Tibial artery (tissue), 4 donors: ENCODE measurements around the gene RAPGEF4.

Experiments used
- DNase-seq, 2 donors: peaks; one replicate each; pipeline ENCODE4 v3.0.0-alpha.2; 2019
- H3K27ac ChIP-seq, 2 donors: fragments of 200-600 bp; sonication (generic) in 1 of 2; 1 replicate in 1 of 2; 2 replicates in 1 of 2; pipeline ENCODE4 v1.5.1; 2018 to 2019; ENCODE audit warnings: mild to moderate bottlenecking in 1 of 2
- H3K27me3 ChIP-seq, 2 donors: fragments of 200-600 bp; sonication (generic) in 1 of 2; one replicate each; pipeline versions ENCODE4 v1.5.1 to v1.6.0; 2016 to 2019
- H3K36me3 ChIP-seq, 3 donors: fragments of 200-600 bp; sonication (generic) in 2 of 3; one replicate each; pipeline ENCODE4 v1.5.1; 2016 to 2019; ENCODE audit warnings: mild to moderate bottlenecking in 2 of 3
- H3K4me1 ChIP-seq, 4 donors: fragments of 200-600 bp; sonication (generic) in 2 of 4; 1 replicate in 3 of 4; 2 replicates in 1 of 4; pipeline ENCODE4 v1.5.1; 2016 to 2019
- H3K4me3 ChIP-seq, 2 donors: fragments of 200-600 bp; sonication (generic) in 1 of 2; 1 replicate in 1 of 2; 2 replicates in 1 of 2; pipeline ENCODE4 v1.5.1; 2018 to 2019; ENCODE audit warnings: mild to moderate bottlenecking in 2 of 2
- H3K9me3 ChIP-seq, 3 donors: fragments of 200-600 bp; sonication (generic) in 1 of 3; one replicate each; pipeline ENCODE4 v1.5.1; 2016 to 2019
- intact Hi-C: fragments of 100-400 bp; cut with DNase I; formaldehyde crosslinking; loops from one replicate; pipeline ENCODE4 v1.15.0; 2023; ENCODE audit warnings: low total_unique reads
- TF ChIP-seq, protein P1 (sequence below), 2 experiments: fragments of 200-600 bp in 1 of 2; fragments of 450-650 bp in 1 of 2; IDR thresholded peaks; one replicate each; pipeline ENCODE4 v1.5.1; 2017 to 2019; ENCODE audit warnings: antibody characterized with exemption in 2 of 2, mild to moderate bottlenecking in 1 of 2, moderate library complexity in 1 of 2

Gene RAPGEF4

DNA sequence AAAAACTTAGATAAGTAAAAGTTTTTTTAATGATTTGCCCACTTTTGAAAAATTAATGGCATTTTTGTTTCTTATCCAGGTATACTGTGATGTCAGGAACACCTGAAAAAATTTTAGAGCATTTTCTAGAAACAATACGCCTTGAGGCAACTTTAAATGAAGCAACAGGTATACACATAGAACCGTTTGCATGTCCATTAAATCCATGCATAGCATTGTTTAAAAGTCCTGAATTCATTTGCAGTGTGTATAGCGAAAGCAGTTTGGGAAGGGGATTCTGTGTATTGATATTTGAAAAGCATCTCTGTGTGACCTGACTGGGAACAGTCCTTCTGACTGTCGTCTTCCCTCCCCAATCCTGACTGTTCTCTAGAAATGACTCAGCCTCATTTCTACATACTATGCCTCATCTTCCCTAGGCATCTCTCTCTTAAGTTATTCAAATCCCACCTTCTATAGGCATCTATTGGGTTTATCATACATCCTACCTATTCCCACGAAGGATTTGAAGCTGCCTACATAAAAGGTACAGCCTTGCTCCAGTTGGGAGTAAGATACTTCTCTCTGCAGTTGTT is 260.8 kb downstream of the RAPGEF4 start:
- peaks cover 0 to 21% (median 10%) of the 10 kb centered on the region in 4 donors for H3K4me1 ChIP-seq
- intact Hi-C loops: no loop called here
- TF ChIP-seq, protein P1, sequence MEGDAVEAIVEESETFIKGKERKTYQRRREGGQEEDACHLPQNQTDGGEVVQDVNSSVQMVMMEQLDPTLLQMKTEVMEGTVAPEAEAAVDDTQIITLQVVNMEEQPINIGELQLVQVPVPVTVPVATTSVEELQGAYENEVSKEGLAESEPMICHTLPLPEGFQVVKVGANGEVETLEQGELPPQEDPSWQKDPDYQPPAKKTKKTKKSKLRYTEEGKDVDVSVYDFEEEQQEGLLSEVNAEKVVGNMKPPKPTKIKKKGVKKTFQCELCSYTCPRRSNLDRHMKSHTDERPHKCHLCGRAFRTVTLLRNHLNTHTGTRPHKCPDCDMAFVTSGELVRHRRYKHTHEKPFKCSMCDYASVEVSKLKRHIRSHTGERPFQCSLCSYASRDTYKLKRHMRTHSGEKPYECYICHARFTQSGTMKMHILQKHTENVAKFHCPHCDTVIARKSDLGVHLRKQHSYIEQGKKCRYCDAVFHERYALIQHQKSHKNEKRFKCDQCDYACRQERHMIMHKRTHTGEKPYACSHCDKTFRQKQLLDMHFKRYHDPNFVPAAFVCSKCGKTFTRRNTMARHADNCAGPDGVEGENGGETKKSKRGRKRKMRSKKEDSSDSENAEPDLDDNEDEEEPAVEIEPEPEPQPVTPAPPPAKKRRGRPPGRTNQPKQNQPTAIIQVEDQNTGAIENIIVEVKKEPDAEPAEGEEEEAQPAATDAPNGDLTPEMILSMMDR (IDR thresholded peaks at IDR 0.05): no peak
- H3K36me3 ChIP-seq: no peaks in the 10 kb centered on the region
- no peak for DNase-seq
- H3K27ac ChIP-seq: peak overlapping the region in 1 of 2 donors; percentile 10
- no peak overlapping the region for H3K4me3 ChIP-seq
- H3K27me3 ChIP-seq: no peaks in the 10 kb centered on the region
- H3K9me3 ChIP-seq: no peaks in the 10 kb centered on the region

DNA sequence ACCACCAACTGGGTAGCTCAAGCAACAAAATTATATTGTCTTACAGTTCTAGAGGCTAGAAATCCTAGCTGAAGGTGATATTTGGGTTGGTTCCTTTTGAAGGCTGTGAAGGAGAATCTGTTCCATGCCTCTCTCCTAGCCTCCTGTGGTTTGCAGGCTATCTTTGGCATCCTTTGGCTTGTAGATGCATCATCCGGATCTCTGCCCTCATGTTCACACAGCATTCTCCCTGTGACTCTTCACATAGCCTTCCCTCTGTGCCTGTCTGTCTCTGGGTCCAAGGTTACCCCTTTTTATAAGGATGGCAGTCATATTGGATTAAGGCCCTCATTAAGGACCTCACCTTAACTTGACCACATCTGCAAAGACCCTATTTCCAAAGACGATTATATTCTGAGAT is 261.4 kb downstream of the RAPGEF4 start:
- H3K4me1 ChIP-seq: peaks cover 0 to 22% (median 10%) of the 10 kb centered on the region in 4 donors
- intact Hi-C loops: no loop called here
- DNase-seq: no peak
- H3K36me3 ChIP-seq: no peaks in the 10 kb centered on the region
- H3K27me3 ChIP-seq: no peaks in the 10 kb centered on the region
- no peak overlapping the region for H3K4me3 ChIP-seq
- TF ChIP-seq, protein P1 (IDR thresholded peaks at IDR 0.05): no peak
- H3K27ac ChIP-seq: no peak overlapping the region
- no peaks in the 10 kb centered on the region for H3K9me3 ChIP-seq

DNA sequence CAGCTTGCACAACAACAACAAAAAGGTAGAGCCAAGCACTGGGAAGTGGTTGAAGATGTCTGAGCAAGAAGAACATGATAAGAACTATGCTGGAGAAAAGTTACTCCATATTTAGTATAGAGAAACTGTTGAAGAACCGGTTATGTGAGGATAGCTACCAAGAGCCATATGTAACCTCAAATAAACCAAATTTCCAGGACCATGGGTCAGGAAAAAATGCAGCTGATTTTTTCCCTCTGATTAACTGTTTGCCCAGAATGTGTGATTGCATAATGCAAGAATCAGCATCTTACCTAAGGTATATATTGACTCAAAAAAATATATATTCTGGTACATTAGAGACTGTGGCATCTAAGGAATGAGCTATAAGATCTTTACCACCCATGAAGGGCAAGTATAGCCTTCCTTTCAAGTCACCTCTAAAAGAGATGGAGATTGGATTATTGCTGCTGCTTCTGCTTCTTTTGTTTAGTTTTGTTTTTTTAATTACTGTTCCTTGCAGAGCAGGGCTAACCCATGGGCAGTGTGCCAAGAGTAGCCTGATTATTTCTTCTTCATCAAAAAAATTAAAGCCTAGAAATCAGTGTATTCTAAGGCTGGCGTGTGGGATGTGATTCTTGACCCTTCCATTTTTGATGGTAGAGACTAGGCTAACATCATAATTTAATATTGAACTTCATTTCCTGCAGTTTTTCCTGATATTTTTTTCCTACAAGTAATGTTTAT is 263.1 kb downstream of the RAPGEF4 start:
- TF ChIP-seq, protein P1 (IDR thresholded peaks at IDR 0.05): no peak
- no peaks in the 10 kb centered on the region for H3K27me3 ChIP-seq
- DNase-seq: no peak
- H3K4me3 ChIP-seq: no peak overlapping the region
- no peaks in the 10 kb centered on the region for H3K36me3 ChIP-seq
- no peak overlapping the region for H3K27ac ChIP-seq
- intact Hi-C loops: no loop called here
- H3K4me1 ChIP-seq: peaks cover 0 to 29% (median 10%) of the 10 kb centered on the region in 4 donors
- no peaks in the 10 kb centered on the region for H3K9me3 ChIP-seq

DNA sequence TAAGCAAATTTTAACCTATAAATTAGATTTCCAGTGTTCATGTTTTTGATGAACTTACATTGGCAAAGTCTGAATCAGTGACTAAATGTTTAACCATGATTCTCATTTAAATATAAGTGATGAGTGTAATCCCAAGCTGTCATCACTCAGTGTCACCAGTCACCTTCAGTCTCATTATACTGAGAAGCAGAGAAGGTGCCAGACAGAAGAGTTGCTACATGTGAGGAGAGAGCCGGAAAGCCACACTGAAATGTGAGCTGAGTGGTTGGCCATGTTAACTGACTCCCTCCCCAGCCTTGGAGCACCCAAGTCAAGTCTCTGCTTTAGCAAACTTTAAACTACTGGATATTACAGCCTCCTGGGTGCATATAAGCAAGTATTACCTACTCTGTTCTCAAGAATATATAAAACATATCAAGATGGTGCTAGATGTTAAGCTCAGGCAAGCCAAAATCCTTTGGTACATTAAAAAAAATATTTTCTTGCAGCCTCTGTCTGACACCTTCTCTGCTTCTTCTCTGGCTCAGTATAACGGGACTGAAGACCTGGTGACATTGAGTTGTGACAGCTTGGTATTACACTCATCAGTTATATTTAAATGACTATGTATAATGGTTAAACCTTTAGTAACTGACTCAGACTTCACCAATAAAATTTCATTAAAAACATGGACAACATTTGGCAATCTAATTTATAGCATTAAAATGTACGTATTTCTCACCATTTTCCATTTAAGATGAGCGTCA is 264.2 kb downstream of the RAPGEF4 start:
- intact Hi-C loops: no loop called here
- TF ChIP-seq, protein P1 (IDR thresholded peaks at IDR 0.05): no peak
- no peak overlapping the region for H3K4me3 ChIP-seq

DNA sequence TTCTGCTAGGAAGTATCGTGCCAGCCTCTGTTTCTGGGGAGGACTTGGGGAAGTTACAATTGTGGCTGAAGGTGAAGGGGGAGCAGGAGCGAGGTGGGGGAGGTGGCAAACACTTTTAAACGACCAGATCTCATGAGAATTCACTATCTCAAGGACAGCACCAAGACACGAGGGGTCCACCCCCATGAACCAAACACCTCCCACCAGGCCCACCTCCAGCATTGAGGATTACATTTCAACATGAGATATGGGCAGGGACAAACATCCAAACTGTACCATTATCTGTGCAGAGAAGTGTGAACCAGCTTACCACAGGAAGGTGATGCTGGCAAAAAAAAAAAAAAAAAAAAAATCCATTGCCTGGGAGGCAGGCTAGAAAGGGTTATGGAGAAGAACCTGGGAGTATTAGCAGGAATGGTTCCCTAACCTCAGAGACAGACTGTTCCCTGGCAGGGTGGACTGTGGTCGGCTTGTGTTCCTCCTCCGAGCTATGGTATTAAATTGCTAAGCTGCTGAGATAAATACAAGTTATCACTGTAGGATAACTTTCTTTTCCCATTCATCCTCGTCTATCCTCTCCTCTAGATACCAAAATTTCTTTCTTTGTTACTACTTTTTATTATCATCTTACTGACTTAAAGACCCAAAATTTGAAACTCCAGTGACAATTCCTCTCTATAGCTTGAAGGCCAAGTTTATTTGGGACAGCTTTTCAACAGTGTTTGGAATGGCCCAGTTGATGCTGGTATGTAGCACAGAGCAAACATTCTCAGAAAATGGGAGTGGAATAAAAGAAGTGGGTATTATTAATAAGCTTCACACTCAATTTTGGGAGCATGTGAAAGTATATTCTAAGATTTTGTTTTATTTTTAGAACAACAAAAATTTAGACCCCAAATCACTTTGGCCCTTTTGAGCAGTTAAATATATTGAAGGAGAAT is 266.3 kb downstream of the RAPGEF4 start:
- Histone ChIP-seq H3K4me3 (no peak overlapping the region), H3K9me3 (no peaks in the 10 kb centered on the region), H3K4me1 (peaks cover 0 to 11% (median 0%) of the 10 kb centered on the region in 4 donors), H3K36me3 (no peaks in the 10 kb centered on the region), H3K27me3 (no peaks in the 10 kb centered on the region), H3K27ac (peak overlapping the region in 1 of 2 donors; percentile 20)
- intact Hi-C loops: no loop called here
- DNase-seq: no peak
- TF ChIP-seq, protein P1 (IDR thresholded peaks at IDR 0.05): no peak

More for the DNA sequence above, 264.2 kb downstream of the RAPGEF4 start:
- Histone ChIP-seq H3K27me3 (no peaks in the 10 kb centered on the region), H3K27ac (no peak overlapping the region), H3K4me1 (peaks cover 0 to 29% (median 10%) of the 10 kb centered on the region in 4 donors), H3K36me3 (no peaks in the 10 kb centered on the region), H3K9me3 (no peaks in the 10 kb centered on the region)
- no peak for DNase-seq
